Cardiac muscle cell (in vitro differentiated cells and primary cell): ENCODE results near the gene GRB10. TPM values are rescaled to one million over a fixed set of nuclear protein-coding genes. Genes with fewer than 3 reads are reported as not detected.

Experiments used
- DNase-seq, 2 donors: peaks; one replicate each; pipeline versions ENCODE4 v3.0.0 to v3.0.0-alpha.2; 2010 to 2017; ENCODE audit warnings: low read depth in 1 of 2, low spot score in 1 of 2
- H3K27ac ChIP-seq: fragments of 200-600 bp; sonication (generic); 2 replicates; pipeline ENCODE4 v1.5.1; 2016
- H3K27me3 ChIP-seq: fragments of 200-600 bp; sonication (generic); 2 replicates; pipeline ENCODE4 v1.6.0; 2016; ENCODE audit warnings: control low read depth
- H3K36me3 ChIP-seq: fragments of 200-600 bp; sonication (generic); 2 replicates; pipeline ENCODE4 v1.5.1; 2016; ENCODE audit warnings: control low read depth
- H3K4me1 ChIP-seq: fragments of 200-600 bp; sonication (generic); 2 replicates; pipeline ENCODE4 v1.8.1; 2017; ENCODE audit warnings: low read depth, mild to moderate bottlenecking, mixed run types
- H3K4me3 ChIP-seq: fragments of 200-600 bp; sonication (generic); 2 replicates; pipeline ENCODE4 v1.5.1; 2016; ENCODE audit warnings: mild to moderate bottlenecking
- H3K9me3 ChIP-seq: fragments of 200-600 bp; sonication (generic); 2 replicates; pipeline ENCODE4 v1.5.1; 2017; ENCODE audit warnings: low read depth, mild to moderate bottlenecking, control low read depth
- polyA plus RNA-seq: library from polyadenylated mRNA; unstranded; fragments of >200 nt; fragmentation: Nextera tagmentation; extraction: Ambion mirVana; gene quantifications from 2 replicates; pipeline ENCODE4 v1.2.1, GENCODE V29; 2016
- total RNA-seq: library from RNA; depleted of rRNA; stranded (reverse); fragments of >200 nt; gene quantifications from 2 replicates; pipeline ENCODE4 v1.2.3, GENCODE V29; 2016
- TF ChIP-seq, protein P1 (sequence below): IDR thresholded peaks from 2 replicates; pipeline ENCODE4 v1.5.1; 2012; ENCODE audit warnings: low read depth, mild to moderate bottlenecking, low read length

The GRB10 gene
- total and polyA plus RNA-seq, 2 experiments from 2014 or later = 9.9 to 25.3 TPM

- TF ChIP-seq, protein P1, sequence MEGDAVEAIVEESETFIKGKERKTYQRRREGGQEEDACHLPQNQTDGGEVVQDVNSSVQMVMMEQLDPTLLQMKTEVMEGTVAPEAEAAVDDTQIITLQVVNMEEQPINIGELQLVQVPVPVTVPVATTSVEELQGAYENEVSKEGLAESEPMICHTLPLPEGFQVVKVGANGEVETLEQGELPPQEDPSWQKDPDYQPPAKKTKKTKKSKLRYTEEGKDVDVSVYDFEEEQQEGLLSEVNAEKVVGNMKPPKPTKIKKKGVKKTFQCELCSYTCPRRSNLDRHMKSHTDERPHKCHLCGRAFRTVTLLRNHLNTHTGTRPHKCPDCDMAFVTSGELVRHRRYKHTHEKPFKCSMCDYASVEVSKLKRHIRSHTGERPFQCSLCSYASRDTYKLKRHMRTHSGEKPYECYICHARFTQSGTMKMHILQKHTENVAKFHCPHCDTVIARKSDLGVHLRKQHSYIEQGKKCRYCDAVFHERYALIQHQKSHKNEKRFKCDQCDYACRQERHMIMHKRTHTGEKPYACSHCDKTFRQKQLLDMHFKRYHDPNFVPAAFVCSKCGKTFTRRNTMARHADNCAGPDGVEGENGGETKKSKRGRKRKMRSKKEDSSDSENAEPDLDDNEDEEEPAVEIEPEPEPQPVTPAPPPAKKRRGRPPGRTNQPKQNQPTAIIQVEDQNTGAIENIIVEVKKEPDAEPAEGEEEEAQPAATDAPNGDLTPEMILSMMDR = no peak
- Histone ChIP-seq H3K9me3 (no peaks in the 10 kb centered on the region), H3K4me3 (no peak overlapping the region), H3K4me1 (peaks cover 9% of the 10 kb centered on the region), H3K27ac (no peak overlapping the region), H3K27me3 (no peaks in the 10 kb centered on the region), H3K36me3 (no peaks in the 10 kb centered on the region)
- no peak for DNase-seq
Measured at GRCh38 chr7:50678586-50678985, 104.1 kb downstream of the GRB10 start.

DNA sequence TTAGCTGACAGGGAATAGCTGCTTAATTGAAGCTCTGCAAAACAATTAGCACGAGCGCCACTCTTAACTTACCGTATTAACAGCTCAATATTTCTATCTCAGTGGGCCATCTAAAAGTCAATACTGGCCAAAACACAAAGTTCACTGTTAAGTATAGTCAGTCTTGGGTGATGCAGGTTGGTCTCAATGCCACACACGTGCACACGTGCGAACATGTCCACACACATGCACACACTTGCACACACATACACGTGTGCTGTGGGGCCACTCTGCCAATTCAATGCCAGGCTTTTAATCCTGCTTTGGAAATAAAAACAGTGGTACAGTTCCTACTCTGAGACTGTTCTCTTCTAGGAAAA, 105.1 kb downstream of the GRB10 start:
- TF ChIP-seq, protein P1 = no peak
- Histone ChIP-seq H3K4me3 (no peak overlapping the region), H3K36me3 (no peaks in the 10 kb centered on the region), H3K4me1 (peaks cover 9% of the 10 kb centered on the region), H3K27me3 (no peaks in the 10 kb centered on the region), H3K9me3 (no peaks in the 10 kb centered on the region), H3K27ac (no peak overlapping the region)
- DNase-seq = no peak

GRCh38 chr7:50676740-50677637, 105.7 kb downstream of the GRB10 start:
- Histone ChIP-seq H3K4me1 (peaks cover 9% of the 10 kb centered on the region), H3K9me3 (no peaks in the 10 kb centered on the region), H3K27me3 (no peaks in the 10 kb centered on the region), H3K27ac (no peak overlapping the region), H3K4me3 (no peak overlapping the region), H3K36me3 (no peaks in the 10 kb centered on the region)
- TF ChIP-seq, protein P1 = no peak
- no peak for DNase-seq

DNA sequence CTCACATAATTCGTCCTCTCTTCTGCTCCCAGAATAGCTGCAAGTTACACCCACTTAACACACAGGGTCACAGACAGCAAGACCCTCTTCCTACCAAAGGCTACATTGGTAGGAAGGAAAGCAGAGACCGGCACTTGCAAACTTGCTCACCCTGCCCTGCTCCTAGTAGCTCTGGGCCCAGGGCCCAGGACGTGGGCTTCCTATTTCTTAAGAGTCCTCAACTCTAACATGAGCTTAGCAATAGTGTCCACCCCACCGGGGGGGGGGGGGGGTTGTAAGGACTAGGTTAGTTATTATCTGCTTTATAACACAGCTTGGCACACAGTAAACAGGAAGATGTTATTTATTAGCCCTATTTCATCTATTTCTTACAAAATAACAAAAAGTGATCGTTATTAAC, 106.6 kb downstream of the GRB10 start:
- TF ChIP-seq, protein P1 = no peak
- peaks cover 9% of the 10 kb centered on the region for H3K4me1 ChIP-seq
- H3K9me3 ChIP-seq = no peaks in the 10 kb centered on the region
- H3K36me3 ChIP-seq = no peaks in the 10 kb centered on the region
- H3K27ac ChIP-seq = no peak overlapping the region
- DNase-seq = no peak
- H3K27me3 ChIP-seq = no peaks in the 10 kb centered on the region
- no peak overlapping the region for H3K4me3 ChIP-seq

DNA sequence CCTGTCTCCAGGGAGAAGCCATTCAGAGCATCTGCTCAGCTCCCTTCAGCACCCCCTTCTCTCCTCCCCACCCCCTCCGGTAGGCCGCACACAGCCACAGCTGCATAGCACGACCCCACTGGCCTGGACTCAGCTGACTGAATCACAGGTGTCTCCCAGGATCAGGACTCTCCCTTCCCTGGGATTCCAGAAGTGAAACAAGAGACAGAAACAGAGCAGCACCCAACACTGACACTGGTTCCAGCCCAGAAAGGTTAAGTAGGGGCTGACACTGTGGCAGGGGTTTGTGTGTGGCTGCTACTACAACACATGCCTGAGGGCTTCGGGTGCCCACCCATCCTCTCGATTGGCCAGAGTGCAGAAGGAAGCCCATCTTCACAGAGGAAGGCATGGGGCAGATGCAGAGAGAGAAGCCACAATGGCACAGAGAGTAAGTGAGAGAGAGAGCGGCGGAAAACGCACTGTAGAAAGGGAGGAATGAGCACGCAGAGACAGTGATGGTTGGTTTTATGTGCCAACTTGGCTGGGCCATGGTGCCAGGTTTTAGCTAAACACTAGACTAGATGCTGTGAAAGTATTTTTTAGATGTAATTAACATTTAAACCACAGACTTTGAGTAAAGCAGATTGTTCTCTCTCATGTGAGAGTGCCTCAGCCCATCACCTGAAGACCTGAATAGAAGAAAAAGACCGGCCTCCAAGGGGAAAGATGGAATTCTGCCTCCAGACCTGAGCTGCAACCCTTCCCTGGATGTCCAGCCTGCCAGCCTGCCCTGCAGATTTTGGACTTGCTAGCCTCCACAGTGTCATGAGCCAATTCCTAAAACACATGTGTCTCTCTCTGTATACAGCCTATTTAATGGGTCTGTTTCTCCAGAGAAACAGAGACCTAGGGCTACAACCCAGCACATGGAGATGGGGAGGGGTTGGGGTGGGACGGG, 107.5 kb downstream of the GRB10 start:
- Histone ChIP-seq H3K9me3 (no peaks in the 10 kb centered on the region), H3K36me3 (no peaks in the 10 kb centered on the region), H3K27me3 (no peaks in the 10 kb centered on the region), H3K4me3 (no peak overlapping the region), H3K27ac (no peak overlapping the region), H3K4me1 (peaks cover 9% of the 10 kb centered on the region)
- DNase-seq = no peak
- TF ChIP-seq, protein P1 = no peak
